ENCODE data around the gene PARVG. TPM values are rescaled to one million over a fixed set of nuclear protein-coding genes. Genes with fewer than 3 reads are reported as not detected.
A peak's percentile ranks its signal among the peaks of the same experiment; 100 is the strongest.

PARVG gene
- total and polyA plus RNA-seq, 2 of the 8 experiments (the other 6 are each of a cell fraction or from before 2014, with no cell fraction given) = 0.37 to 1.5 TPM

DNA sequence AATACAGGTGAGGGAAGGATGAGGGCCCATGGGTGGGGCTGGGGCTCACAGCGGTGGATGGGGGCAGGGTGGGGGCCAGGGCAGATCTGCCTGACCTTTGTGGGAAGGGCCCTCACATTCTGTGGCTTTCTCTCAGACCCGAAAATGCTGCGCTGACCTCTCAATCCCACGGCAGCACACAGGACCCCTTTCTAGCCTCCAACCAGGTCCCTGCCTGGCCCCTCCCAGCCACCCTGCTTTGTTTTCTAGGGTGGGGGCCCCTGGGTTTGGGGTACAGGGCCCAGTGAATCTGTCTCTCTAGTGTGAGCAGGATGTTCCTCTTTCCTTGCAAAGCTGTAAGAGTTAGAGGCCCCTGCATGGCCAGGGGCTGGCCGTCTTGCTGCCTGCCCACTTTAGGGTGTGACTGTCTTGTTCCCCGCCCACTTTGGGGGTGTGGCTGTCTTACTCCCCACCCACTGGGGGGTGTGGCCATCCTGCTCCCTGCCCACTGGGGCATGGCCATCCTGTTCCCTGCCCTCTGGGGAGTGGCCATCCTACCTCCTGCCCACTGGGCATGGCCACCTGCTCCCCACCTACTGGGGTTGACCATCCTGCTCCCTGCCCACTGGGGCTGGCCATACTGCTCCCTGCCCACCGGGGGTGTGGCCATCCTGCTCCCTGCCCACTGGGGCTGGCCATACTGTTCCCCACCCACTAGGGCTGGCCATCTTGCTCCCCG is 11.5 kb downstream of the PARVG start:
- POLR2A ChIA-PET (ENCODE audit: partially characterized antibody) = interaction anchor here (0.7 to 1.0 kb wide), 2 partner anchors 11 to 88 kb away, joined by 3 read pairs; no protein-coding TSS in a partner anchor
- CTCF ChIA-PET (ENCODE audit: partially characterized antibody) = interaction anchor here (0.7 kb wide), 1 partner anchor 16 kb away, joined by 3 read pairs; no protein-coding TSS in a partner anchor
- Histone ChIP-seq H3K79me2 (ENCODE audit: control insufficient read depth in 1 of 2, insufficient read depth in 2 of 2, low read length in 2 of 2) (no peaks in the 10 kb centered on the region), H3K18ac (ENCODE audit: extremely low read depth, low read length) (no peak overlapping the region), H4K20me1 (replicated peaks in 1 of 2; ENCODE audit: control insufficient read depth in 1 of 2, insufficient read depth in 2 of 2, low read length in 2 of 2) (peaks cover 0 to 5% of the 10 kb centered on the region in 2 experiments), H2BK15ac (ENCODE audit: low read length) (no peak overlapping the region), H3K4me1 (replicated peaks in 1 of 4; ENCODE audit: control insufficient read depth in 3 of 4, insufficient read depth in 4 of 4, low read length in 3 of 4) (peaks cover 0 to 7% (median 0%) of the 10 kb centered on the region in 4 experiments; a peak in 4 of 7 replicates), H2BK120ac (replicated peaks; ENCODE audit: low read depth, low read length) (no peak overlapping the region), H3K27me3 (replicated peaks in 1 of 4; ENCODE audit: control insufficient read depth in 3 of 4, extremely low read depth in 1 of 4, insufficient read depth in 3 of 4, low read length in 3 of 4) (no peaks in the 10 kb centered on the region), H2BK12ac (ENCODE audit: low read depth, low read length) (no peak overlapping the region), H4K8ac (ENCODE audit: extremely low read depth, insufficient read depth, low read length) (no peak overlapping the region; the same call in 1 of the 2 replicates), H3K23ac (ENCODE audit: insufficient read length) (no peak overlapping the region), H3K27ac (ENCODE audit: low read depth, low read length) (no peak overlapping the region), H3K4ac (replicated peaks; ENCODE audit: insufficient read length, low read depth, low read length) (no peak overlapping the region), H4K5ac (ENCODE audit: insufficient read length, low read depth, low read length) (no peak overlapping the region), H2AFZ (ENCODE audit: low read length) (no peak overlapping the region), H3K4me2 (ENCODE audit: insufficient read depth in 1 of 2, low read depth in 2 of 2, low read length in 2 of 2) (no peak overlapping the region), H2BK20ac (ENCODE audit: low read length) (no peak overlapping the region), H3K23me2 (ENCODE audit: low read depth, low read length) (peaks cover 8% of the 10 kb centered on the region; the same call in 1 of the 2 replicates), H3K9ac (replicated peaks in 1 of 4; ENCODE audit: extremely low read depth in 1 of 4, low read depth in 3 of 4, low read length in 3 of 4) (no peak overlapping the region), H3K9me3 (ENCODE audit: insufficient read depth in 2 of 2, low read depth in 1 of 2, low read length in 1 of 2) (no peaks in the 10 kb centered on the region), H2BK5ac (ENCODE audit: low read depth, low read length) (peak overlapping the region; percentile 63; the same call in 1 of the 2 replicates), H3K36me3 (ENCODE audit: control insufficient read depth in 2 of 4, insufficient read depth in 4 of 4, low read length in 3 of 4) (no peaks in the 10 kb centered on the region), H3K56ac (replicated peaks; ENCODE audit: insufficient read length, low read depth, low read length) (no peak overlapping the region), H3K79me1 (ENCODE audit: low read depth, low read length) (no peaks in the 10 kb centered on the region), H2AK5ac (ENCODE audit: low read depth, low read length) (no peak overlapping the region), H4K91ac (replicated peaks; ENCODE audit: insufficient read length, low read length) (peak overlapping the region; percentile 35), H3K4me3 (ENCODE audit: extremely low read depth in 1 of 4, insufficient read depth in 2 of 4, low read depth in 3 of 4, low read length in 4 of 4) (no peak overlapping the region), H3K14ac (ENCODE audit: insufficient read length) (no peak overlapping the region)
- DNase-seq (ENCODE audit: low read depth in 1 of 2, low spot score in 2 of 2) (peak; percentile 15 to 91), FAIRE-seq (peak; percentile 52)
- WGBS, 2 experiments (ENCODE audit: extremely low coverage in 1 of 2, insufficient coverage in 1 of 2, insufficient read length in 1 of 2, insufficient replicate concordance in 2 of 2, low coverage in 1 of 2, low lambda C conversion rate in 2 of 2, missing lambda C conversion rate in 1 of 2) = 85% methylated on average over 7 of the region's 8 CpGs; no CpG with 5 or more reads in 1 of the 2 experiments
- TF ChIP-seq ZNF274 (IDR thresholded peaks at IDR 0.05; ENCODE audit: borderline replicate concordance, extremely low read depth, low read length) (no peak), JUN (IDR thresholded peaks at IDR 0.05; ENCODE audit: low read depth, low read length) (no peak), JUND (IDR thresholded peaks at IDR 0.05; ENCODE audit: low read length) (no peak), SIN3A (conservative IDR thresholded peaks at IDR 0.05 in 1 of 2, IDR thresholded peaks at IDR 0.05 in 1 of 2; ENCODE audit: low read depth in 1 of 2, low read length in 2 of 2) (no peak), EGR1 (IDR thresholded peaks at IDR 0.05; ENCODE audit: borderline replicate concordance, low read depth, low read length) (no peak), CTBP2 (IDR thresholded peaks at IDR 0.05; ENCODE audit: borderline replicate concordance, insufficient read depth, insufficient read length, low read length) (no peak), GABPA (IDR thresholded peaks at IDR 0.05; ENCODE audit: borderline replicate concordance, insufficient read depth, low read length) (no peak), SP1 (IDR thresholded peaks at IDR 0.05; ENCODE audit: low read depth, low read length) (no peak), NRF1 (IDR thresholded peaks at IDR 0.05; ENCODE audit: low read depth, low read length) (no peak), CHD1 (IDR thresholded peaks at IDR 0.05; ENCODE audit: low read depth, low read length) (no peak), TAF7 (optimal IDR thresholded peaks at IDR 0.05; ENCODE audit: borderline replicate concordance, low read depth, low read length) (no peak), BACH1 (IDR thresholded peaks at IDR 0.05; ENCODE audit: low read length) (no peak), RBBP5 (IDR thresholded peaks at IDR 0.05; ENCODE audit: borderline replicate concordance, low read depth, low read length) (no peak)
